Mesendoderm (in vitro differentiated cells): Measurements from ENCODE around the gene CABLES1.

ENCODE experiments used
- DNase-seq: peaks from one replicate; pipeline ENCODE4 v3.0.0; 2013
- H2AK5ac ChIP-seq: 2 replicates; pipeline ENCODE4 v1.6.1; 2013; ENCODE audit warnings: low read length, inconsistent platforms
- H2BK120ac ChIP-seq: 2 replicates; pipeline ENCODE4 v1.6.1; 2013; ENCODE audit warnings: low read depth, mild to moderate bottlenecking, low read length, moderate library complexity, mixed read lengths
- H2BK15ac ChIP-seq: replicated peaks from 2 replicates; pipeline ENCODE4 v1.6.1; 2013; ENCODE audit warnings: low read depth, mild to moderate bottlenecking, moderate library complexity
- H2BK5ac ChIP-seq: 2 replicates; pipeline ENCODE4 v1.6.1; 2013; ENCODE audit warnings: low read length, inconsistent platforms
- H3K18ac ChIP-seq: 2 replicates; pipeline ENCODE4 v1.6.1; 2013; ENCODE audit warnings: mild to moderate bottlenecking, low read length, mixed read lengths
- H3K23ac ChIP-seq: one replicate; pipeline ENCODE4 v1.6.1; 2013; ENCODE audit warnings: low read length
- H3K27ac ChIP-seq: 2 replicates; pipeline ENCODE4 v1.5.1; 2013; ENCODE audit warnings: low read depth, mild to moderate bottlenecking, inconsistent platforms, low read length, moderate library complexity
- H3K27me3 ChIP-seq: 2 replicates; pipeline ENCODE4 v1.6.1; 2013; ENCODE audit warnings: low read length, control low read depth, mild to moderate bottlenecking, inconsistent platforms; ENCODE audit not compliant: insufficient read depth, poor library complexity
- H3K36me3 ChIP-seq: 2 replicates; pipeline ENCODE4 v1.6.1; 2013; ENCODE audit warnings: low read length, inconsistent platforms; ENCODE audit not compliant: control insufficient read depth, insufficient read depth
- H3K4ac ChIP-seq: one replicate; pipeline ENCODE4 v1.6.1; 2013; ENCODE audit warnings: low read depth, mild to moderate bottlenecking, low read length, moderate library complexity
- H3K4me1 ChIP-seq: 2 replicates; pipeline ENCODE4 v1.6.1; 2013; ENCODE audit warnings: low read depth, low read length, inconsistent platforms; ENCODE audit not compliant: control insufficient read depth
- H3K4me2 ChIP-seq: 2 replicates; pipeline ENCODE4 v1.6.1; 2013; ENCODE audit warnings: low read length
- H3K4me3 ChIP-seq: 2 replicates; pipeline ENCODE4 v1.5.1; 2013; ENCODE audit warnings: mild to moderate bottlenecking, low read length
- H3K56ac ChIP-seq: one replicate; pipeline ENCODE4 v1.6.1; 2013; ENCODE audit warnings: low read length
- H3K79me1 ChIP-seq: 2 replicates; pipeline ENCODE4 v1.6.1; 2013; ENCODE audit warnings: low read length, inconsistent platforms
- H3K79me2 ChIP-seq: 2 replicates; pipeline ENCODE4 v1.6.1; 2013; ENCODE audit warnings: mild to moderate bottlenecking, low read length; ENCODE audit not compliant: control insufficient read depth, insufficient read depth
- H3K9ac ChIP-seq: 2 replicates; pipeline ENCODE4 v1.6.1; 2013; ENCODE audit warnings: low read length, inconsistent platforms
- H4K5ac ChIP-seq: one replicate; pipeline ENCODE4 v1.6.1; 2013; ENCODE audit warnings: low read length
- H4K8ac ChIP-seq: one replicate; pipeline ENCODE4 v1.6.1; 2013; ENCODE audit warnings: low read depth, mild to moderate bottlenecking, control low read depth, low read length, moderate library complexity
- WGBS: extraction: QIAGEN DNeasy Blood & Tissue Kit; methylation state at CpG from one replicate; pipeline ENCODE4 v1.1.7; 2013; ENCODE audit warnings: low lambda C conversion rate, missing lambda C conversion rate; ENCODE audit not compliant: insufficient coverage; ENCODE audit errors: extremely low coverage; 5-methylcytosine and 5-hydroxymethylcytosine counted together

Gene CABLES1

DNA sequence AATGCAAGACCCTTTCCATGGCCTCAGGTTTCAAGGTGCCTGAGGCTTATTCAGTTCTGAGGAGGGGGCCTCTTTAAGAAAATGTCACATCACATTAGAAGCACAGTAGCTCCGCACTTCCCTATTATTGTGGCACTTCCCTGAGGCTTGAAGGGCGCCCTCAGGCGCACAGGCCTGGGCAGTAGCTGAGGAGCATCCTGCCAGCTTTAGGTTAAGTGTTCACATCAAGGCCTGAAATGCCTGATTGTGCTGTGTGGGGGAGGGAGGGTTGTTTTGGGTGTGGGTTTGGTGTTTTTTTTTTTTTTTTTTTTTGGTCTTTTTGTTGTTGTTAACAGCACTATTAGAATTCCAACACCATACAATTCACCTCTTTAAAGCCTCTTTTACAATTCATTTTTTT lies 107.9 kb downstream of the CABLES1 start:
- no peak overlapping the region for H3K4me2 ChIP-seq
- peaks cover 13% of the 10 kb centered on the region for H3K4me1 ChIP-seq
- H3K27ac ChIP-seq: no peak overlapping the region
- H3K79me1 ChIP-seq: no peaks in the 10 kb centered on the region
- H3K79me2 ChIP-seq: no peaks in the 10 kb centered on the region
- no peak overlapping the region for H2BK15ac ChIP-seq
- H3K23ac ChIP-seq: no peak overlapping the region
- no peak overlapping the region for H2AK5ac ChIP-seq
- no peak overlapping the region for H2BK120ac ChIP-seq
- peak; percentile 77 for DNase-seq
- no peaks in the 10 kb centered on the region for H3K27me3 ChIP-seq
- no peak overlapping the region for H4K5ac ChIP-seq
- H3K18ac ChIP-seq: no peak overlapping the region
- no peaks in the 10 kb centered on the region for H3K36me3 ChIP-seq
- no peak overlapping the region for H3K4me3 ChIP-seq
- no CpG with 5 or more reads among the region's 3 CpGs for WGBS
- H2BK5ac ChIP-seq: no peak overlapping the region
- no peak overlapping the region for H3K9ac ChIP-seq
- no peak overlapping the region for H4K8ac ChIP-seq
- no peak overlapping the region for H3K4ac ChIP-seq
- no peak overlapping the region for H3K56ac ChIP-seq

DNA sequence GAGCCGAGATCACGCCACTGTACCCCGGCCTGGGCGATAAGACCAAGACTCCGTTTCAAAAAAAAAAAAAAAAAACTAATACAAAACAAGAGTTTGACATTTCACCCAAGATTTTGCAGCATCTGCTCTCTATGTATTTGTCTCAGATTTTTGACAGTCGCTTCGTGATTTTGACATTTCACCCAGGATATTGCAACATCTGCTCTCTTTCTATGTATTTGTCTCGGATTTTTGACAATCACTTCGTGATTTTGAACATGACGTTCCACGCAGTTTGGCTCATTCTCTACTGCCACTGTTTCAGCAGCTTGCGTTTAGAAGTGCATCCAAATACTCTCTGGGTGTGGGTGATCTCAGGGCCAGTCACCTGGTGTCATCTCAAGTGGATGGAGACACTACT lies 108.5 kb downstream of the CABLES1 start:
- H3K23ac ChIP-seq: no peak overlapping the region
- H4K5ac ChIP-seq: no peak overlapping the region
- H3K56ac ChIP-seq: no peak overlapping the region
- no peak overlapping the region for H3K27ac ChIP-seq
- no peak overlapping the region for H4K8ac ChIP-seq
- no peak overlapping the region for H3K4me2 ChIP-seq
- no peak overlapping the region for H3K4ac ChIP-seq
- no peak overlapping the region for H2BK15ac ChIP-seq
- H3K4me1 ChIP-seq: peaks cover 13% of the 10 kb centered on the region
- no peak for DNase-seq
- H3K27me3 ChIP-seq: no peaks in the 10 kb centered on the region
- H2AK5ac ChIP-seq: no peak overlapping the region
- H2BK5ac ChIP-seq: no peak overlapping the region
- H3K9ac ChIP-seq: no peak overlapping the region
- no peak overlapping the region for H3K18ac ChIP-seq
- whole genome bisulfite sequencing: no CpG with 5 or more reads among the region's 12 CpGs
- no peak overlapping the region for H3K4me3 ChIP-seq
- H3K79me1 ChIP-seq: no peaks in the 10 kb centered on the region
- no peaks in the 10 kb centered on the region for H3K79me2 ChIP-seq
- H2BK120ac ChIP-seq: no peak overlapping the region
- H3K36me3 ChIP-seq: no peaks in the 10 kb centered on the region

GRCh38 chr18:23244401-23244800 lies 109.1 kb downstream of the CABLES1 start:
- no peaks in the 10 kb centered on the region for H3K79me2 ChIP-seq
- no peak overlapping the region for H2BK15ac ChIP-seq
- H3K79me1 ChIP-seq: no peaks in the 10 kb centered on the region
- DNase-seq: no peak
- H3K18ac ChIP-seq: no peak overlapping the region
- H3K4me1 ChIP-seq: peaks cover 9% of the 10 kb centered on the region
- H3K4ac ChIP-seq: no peak overlapping the region
- H3K27ac ChIP-seq: no peak overlapping the region
- no peak overlapping the region for H4K8ac ChIP-seq
- no peak overlapping the region for H4K5ac ChIP-seq
- no peak overlapping the region for H3K4me2 ChIP-seq
- peak overlapping the region; percentile 18 for H3K56ac ChIP-seq
- WGBS: no CpG with 5 or more reads among the region's 12 CpGs
- H3K27me3 ChIP-seq: no peaks in the 10 kb centered on the region
- H3K23ac ChIP-seq: no peak overlapping the region
- no peak overlapping the region for H2BK120ac ChIP-seq
- no peak overlapping the region for H3K4me3 ChIP-seq
- H3K9ac ChIP-seq: no peak overlapping the region
- H2AK5ac ChIP-seq: no peak overlapping the region
- H2BK5ac ChIP-seq: no peak overlapping the region
- no peaks in the 10 kb centered on the region for H3K36me3 ChIP-seq

GRCh38 chr18:23245461-23245860 lies 110.2 kb downstream of the CABLES1 start:
- Histone ChIP-seq H3K27ac (no peak overlapping the region), H3K79me1 (no peaks in the 10 kb centered on the region), H2BK15ac (no peak overlapping the region), H2BK5ac (no peak overlapping the region), H3K18ac (no peak overlapping the region), H3K4me2 (no peak overlapping the region), H3K56ac (no peak overlapping the region), H3K23ac (no peak overlapping the region), H4K5ac (no peak overlapping the region), H4K8ac (no peak overlapping the region), H2BK120ac (no peak overlapping the region), H3K9ac (no peak overlapping the region), H3K4me1 (peaks cover 3% of the 10 kb centered on the region), H3K36me3 (no peaks in the 10 kb centered on the region), H3K79me2 (no peaks in the 10 kb centered on the region), H2AK5ac (no peak overlapping the region), H3K4me3 (no peak overlapping the region), H3K27me3 (no peaks in the 10 kb centered on the region), H3K4ac (no peak overlapping the region)
- no peak for DNase-seq
- no CpG with 5 or more reads among the region's 6 CpGs for WGBS

DNA sequence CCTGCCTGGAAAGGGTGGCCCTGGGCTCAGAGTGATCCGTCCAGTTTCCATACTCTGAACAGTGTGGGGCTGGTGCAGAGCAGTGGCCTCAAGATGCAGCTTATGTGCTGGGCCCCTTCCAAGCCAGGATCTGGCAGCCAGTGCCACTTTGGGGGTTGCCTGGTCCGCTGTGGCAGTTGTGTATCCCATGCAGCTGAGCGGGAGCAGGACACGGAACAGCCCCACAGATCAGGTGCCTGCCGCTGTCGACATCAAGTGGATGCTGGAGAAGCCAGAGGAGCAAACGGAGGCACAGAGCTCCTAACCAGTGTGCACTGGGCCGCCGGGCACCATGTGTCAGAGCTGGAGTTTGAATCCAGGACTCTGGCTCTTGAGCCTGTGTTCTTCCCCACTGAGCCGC lies 112.0 kb downstream of the CABLES1 start:
- no peak overlapping the region for H2BK5ac ChIP-seq
- WGBS: no CpG with 5 or more reads among the region's 10 CpGs
- H3K79me1 ChIP-seq: no peaks in the 10 kb centered on the region
- H3K56ac ChIP-seq: no peak overlapping the region
- no peak overlapping the region for H3K4me2 ChIP-seq
- H3K79me2 ChIP-seq: no peaks in the 10 kb centered on the region
- no peak overlapping the region for H3K4ac ChIP-seq
- no peaks in the 10 kb centered on the region for H3K4me1 ChIP-seq
- H2AK5ac ChIP-seq: no peak overlapping the region
- no peak overlapping the region for H2BK15ac ChIP-seq
- no peak overlapping the region for H2BK120ac ChIP-seq
- no peaks in the 10 kb centered on the region for H3K27me3 ChIP-seq
- no peak overlapping the region for H3K27ac ChIP-seq
- H3K36me3 ChIP-seq: no peaks in the 10 kb centered on the region
- H3K18ac ChIP-seq: no peak overlapping the region
- no peak for DNase-seq
- H4K8ac ChIP-seq: no peak overlapping the region
- no peak overlapping the region for H3K9ac ChIP-seq
- H3K4me3 ChIP-seq: no peak overlapping the region
- H4K5ac ChIP-seq: no peak overlapping the region
- no peak overlapping the region for H3K23ac ChIP-seq

GRCh38 chr18:23247896-23248295 lies 112.6 kb downstream of the CABLES1 start:
- Histone ChIP-seq H2BK5ac (no peak overlapping the region), H3K56ac (no peak overlapping the region), H3K9ac (no peak overlapping the region), H3K27ac (no peak overlapping the region), H3K4me1 (no peaks in the 10 kb centered on the region), H3K4ac (no peak overlapping the region), H2AK5ac (no peak overlapping the region), H2BK15ac (no peak overlapping the region), H4K8ac (no peak overlapping the region), H3K79me1 (no peaks in the 10 kb centered on the region), H3K79me2 (no peaks in the 10 kb centered on the region), H3K36me3 (no peaks in the 10 kb centered on the region), H4K5ac (no peak overlapping the region), H3K4me3 (no peak overlapping the region), H3K27me3 (no peaks in the 10 kb centered on the region), H2BK120ac (no peak overlapping the region), H3K18ac (no peak overlapping the region), H3K4me2 (no peak overlapping the region), H3K23ac (no peak overlapping the region)
- WGBS: no CpG with 5 or more reads among the region's 14 CpGs
- no peak for DNase-seq
